GM21515 (cell line): ENCODE results near the gene PCDHGA8.
"Not testable (repeated sequence)": the region's sequence is repeated elsewhere in the genome, so short reads cannot be mapped to it uniquely, and the experiment has no call there.

Experiments used
- ATAC-seq: cut with Tn5 transposase; IDR thresholded peaks from one replicate; pipeline ENCODE4 v1.9.1; 2021; ENCODE audit not compliant: unreplicated experiment

Gene PCDHGA8

DNA sequence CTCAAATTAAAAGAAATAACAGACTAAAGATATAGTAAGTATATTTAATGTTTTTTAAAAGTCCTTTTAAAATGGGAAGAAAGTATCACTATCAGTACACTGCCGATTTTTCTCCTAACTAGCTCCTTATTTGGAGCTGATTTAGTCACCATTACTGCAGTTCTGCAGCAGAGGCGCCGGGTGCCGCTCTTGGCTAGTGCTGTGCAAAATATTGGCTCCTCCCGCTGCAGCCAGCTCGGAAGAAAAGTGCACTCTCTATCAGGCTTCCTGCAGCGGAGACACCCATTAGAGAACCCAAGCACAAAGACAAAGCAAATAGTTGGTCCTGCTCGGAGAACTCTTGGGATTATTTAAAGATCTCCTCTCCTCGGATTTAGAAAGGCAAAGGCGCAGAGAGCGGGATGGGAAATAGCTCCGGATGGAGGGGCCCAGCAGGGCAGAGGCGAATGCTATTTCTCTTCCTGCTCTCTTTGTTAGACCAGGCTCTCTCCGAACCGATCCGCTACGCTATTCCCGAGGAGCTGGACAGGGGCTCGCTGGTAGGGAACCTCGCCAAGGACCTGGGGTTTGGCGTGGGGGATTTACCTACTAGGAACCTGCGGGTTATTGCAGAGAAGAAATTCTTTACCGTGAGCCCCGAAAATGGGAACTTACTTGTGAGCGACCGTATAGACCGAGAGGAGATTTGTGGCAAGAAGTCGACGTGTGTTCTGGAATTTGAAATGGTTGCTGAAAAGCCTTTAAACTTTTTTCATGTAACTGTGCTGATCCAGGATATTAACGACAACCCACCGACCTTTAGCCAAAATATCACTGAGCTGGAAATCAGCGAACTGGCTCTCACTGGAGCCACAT lies 22.2 kb upstream of the PCDHGA8 start, which contains the start of gene PCDHGB3:
Gene PCDHGB3, plus strand, starts transcription at position 249 of the 855 bp plus-strand sequence. Its CDS starts 153 bp downstream, at position 402.
- ATAC-seq: peak; percentile 96

DNA sequence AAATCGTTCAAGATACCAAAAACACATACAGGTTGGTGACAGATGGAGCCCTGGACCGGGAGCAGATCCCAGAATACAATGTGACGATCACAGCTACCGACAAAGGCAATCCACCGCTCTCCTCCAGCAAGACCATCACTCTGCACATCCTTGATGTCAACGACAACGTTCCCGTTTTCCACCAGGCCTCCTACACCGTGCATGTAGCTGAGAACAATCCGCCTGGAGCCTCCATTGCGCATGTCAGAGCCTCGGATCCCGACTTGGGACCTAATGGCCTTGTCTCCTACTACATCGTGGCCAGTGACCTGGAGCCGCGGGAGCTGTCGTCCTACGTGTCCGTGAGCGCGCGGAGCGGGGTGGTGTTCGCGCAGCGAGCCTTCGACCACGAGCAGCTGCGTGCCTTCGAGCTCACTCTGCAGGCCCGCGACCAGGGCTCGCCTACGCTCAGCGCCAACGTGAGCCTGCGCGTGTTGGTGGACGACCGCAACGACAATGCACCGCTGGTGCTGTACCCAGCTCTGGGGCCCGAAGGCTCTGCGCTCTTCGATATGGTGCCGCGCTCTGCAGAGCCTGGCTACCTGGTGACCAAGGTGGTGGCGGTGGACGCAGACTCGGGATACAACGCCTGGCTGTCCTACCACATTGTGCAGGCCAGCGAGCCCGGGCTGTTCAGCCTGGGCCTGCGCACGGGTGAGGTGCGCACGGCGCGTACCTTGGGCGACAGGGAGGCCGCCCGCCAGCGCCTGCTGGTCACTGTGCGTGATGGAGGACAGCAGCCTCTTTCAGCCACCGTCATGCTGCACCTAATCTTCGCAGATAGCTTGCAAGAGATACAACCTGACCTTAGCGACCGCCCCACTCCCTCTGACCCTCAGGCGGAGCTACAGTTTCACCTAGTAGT lies 20.6 kb upstream of the PCDHGA8 start:
- no peak for ATAC-seq

DNA sequence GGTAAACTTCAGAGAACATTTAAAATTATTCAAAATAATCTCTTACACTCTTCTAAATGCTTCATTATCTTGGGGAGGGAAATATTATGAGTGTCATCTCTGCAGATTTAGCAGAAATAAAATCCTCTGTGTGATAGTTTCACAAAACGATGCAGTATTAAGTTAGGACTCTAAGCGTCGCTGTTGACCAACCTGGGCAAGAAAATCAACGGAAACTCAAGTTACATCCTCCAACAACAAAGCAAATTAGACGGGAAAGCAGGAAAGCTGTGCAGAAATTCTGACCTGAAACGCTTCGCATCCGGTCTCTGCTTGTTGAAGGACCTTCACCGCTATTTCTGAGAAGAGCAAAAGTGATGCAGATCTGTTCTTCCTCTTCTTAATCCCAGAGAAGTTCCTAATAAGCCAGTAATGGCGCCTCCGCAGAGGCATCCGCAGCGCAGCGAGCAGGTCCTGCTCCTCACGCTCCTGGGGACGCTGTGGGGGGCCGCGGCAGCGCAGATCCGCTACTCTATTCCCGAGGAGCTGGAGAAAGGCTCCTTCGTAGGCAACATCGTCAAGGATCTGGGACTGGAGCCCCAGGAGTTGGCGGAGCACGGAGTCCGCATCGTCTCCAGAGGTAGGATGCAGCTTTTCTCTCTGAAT lies 18.6 kb upstream of the PCDHGA8 start, which contains the start of gene PCDHGA6:
Gene PCDHGA6, plus strand, starts transcription at position 219 of the 645 bp plus-strand sequence. Its CDS starts 193 bp downstream, at position 412.
- ATAC-seq: no peak

DNA sequence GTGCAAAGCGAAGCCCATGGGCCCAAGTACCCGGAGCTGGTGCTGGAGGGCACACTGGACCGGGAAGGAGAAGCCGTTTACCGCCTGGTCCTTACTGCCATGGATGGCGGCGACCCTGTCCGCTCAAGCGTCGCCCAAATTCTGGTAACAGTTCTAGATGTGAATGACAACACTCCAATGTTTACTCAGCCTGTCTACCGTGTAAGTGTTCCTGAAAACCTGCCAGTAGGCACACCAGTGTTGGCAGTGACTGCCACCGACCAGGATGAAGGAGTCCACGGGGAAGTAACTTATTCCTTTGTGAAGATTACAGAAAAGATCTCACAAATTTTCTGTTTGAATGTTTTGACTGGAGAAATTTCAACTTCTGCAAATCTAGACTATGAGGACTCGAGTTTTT lies 17.8 kb upstream of the PCDHGA8 start:
- no peak for ATAC-seq

DNA sequence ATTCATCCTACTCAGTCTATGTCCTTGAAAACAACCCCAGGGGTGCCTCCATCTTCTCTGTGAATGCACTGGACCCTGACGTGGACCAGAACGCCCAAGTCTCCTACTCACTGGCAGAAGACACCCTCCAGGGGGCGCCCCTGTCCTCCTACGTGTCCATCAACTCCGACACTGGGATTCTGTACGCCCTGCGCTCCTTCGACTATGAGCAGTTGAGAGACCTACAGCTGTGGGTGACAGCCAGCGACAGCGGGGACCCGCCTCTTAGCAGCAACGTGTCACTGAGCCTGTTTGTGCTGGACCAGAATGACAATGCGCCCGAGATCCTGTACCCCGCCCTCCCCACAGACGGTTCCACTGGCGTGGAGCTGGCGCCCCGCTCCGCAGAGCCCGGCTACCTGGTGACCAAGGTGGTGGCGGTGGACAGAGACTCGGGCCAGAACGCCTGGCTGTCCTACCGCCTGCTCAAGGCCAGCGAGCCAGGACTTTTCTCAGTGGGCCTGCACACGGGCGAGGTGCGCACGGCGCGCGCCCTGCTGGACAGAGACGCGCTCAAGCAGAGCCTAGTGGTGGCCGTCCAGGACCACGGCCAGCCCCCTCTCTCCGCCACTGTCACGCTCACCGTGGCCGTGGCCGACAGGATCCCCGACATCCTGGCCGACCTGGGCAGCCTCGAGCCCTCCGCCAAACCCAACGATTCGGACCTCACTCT lies 16.8 kb upstream of the PCDHGA8 start:
- not testable (repeated sequence) for ATAC-seq

DNA sequence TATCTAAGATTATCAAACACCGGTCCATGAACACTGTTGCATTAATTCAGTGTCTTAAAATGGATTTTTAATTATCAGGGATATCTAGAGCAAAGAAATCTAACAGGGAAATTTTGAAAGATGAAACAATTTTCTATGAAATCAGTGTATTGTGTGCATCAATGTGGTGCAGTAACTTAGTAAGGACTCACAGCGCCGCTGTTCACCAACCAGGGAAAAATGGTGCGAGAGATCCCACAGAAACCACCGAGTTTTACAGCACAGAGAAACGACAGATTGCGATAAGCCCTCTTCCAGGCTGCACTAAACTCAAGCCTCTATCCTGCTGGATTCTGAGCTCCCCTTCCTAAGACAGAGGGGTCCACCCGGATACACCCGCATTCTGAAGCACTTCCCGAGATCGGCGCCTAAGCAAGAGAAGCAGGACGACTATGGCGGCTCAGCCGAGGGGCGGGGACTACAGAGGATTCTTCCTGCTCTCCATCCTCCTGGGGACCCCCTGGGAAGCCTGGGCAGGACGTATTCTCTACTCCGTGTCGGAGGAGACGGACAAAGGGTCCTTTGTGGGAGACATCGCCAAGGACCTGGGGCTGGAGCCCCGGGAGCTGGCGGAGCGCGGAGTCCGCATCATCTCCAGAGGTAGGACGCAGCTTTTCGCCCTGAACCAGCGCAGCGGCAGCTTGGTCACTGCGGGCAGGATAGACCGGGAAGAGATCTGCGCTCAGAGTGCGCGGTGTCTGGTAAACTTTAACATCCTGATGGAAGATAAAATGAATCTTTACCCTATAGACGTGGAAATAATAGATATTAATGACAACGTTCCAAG lies 9.8 kb upstream of the PCDHGA8 start, which contains the start of gene PCDHGA7:
Gene PCDHGA7, plus strand, starts transcription at position 274 of the 826 bp plus-strand sequence. Its CDS starts 158 bp downstream, at position 432.
- no peak for ATAC-seq

DNA sequence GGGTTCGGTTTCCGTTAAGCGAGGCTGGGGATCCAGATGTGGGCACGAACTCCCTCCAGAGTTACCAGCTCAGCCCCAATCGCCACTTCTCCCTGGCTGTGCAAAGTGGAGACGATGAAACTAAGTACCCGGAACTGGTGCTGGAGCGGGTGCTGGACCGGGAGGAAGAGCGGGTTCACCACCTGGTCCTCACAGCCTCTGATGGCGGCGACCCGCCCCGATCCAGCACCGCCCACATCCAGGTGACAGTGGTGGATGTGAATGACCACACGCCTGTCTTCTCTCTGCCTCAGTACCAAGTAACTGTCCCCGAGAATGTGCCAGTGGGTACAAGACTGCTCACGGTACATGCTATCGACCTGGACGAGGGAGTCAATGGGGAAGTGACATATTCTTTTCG lies 9.1 kb upstream of the PCDHGA8 start:
- ATAC-seq: no peak

DNA sequence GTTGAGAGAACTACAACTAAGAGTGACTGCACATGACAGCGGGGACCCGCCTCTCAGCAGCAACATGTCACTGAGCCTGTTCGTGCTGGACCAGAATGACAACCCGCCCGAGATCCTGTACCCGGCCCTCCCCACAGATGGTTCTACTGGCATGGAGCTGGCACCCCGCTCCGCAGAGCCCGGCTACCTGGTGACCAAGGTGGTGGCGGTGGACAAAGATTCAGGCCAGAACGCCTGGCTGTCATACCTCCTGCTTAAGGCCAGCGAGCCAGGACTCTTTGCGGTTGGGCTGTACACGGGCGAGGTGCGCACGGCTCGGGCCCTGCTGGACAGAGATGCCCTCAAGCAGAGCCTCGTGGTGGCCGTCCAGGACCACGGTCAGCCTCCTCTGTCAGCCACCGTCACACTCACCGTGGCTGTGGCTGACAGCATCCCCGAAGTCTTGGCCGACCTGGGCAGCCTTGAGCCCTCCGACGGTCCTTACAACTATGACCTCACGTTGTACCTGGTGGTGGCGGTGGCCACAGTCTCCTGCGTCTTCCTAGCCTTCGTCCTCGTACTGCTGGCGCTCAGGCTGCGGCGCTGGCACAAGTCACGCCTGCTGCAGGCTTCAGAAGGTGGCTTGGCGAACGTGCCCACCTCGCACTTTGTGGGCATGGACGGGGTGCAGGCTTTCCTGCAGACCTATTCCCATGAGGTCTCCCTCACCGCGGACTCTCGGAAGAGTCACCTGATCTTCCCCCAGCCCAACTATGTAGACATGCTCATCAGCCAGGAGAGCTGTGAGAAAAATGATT lies 7.8 kb upstream of the PCDHGA8 start:
- no peak for ATAC-seq

DNA sequence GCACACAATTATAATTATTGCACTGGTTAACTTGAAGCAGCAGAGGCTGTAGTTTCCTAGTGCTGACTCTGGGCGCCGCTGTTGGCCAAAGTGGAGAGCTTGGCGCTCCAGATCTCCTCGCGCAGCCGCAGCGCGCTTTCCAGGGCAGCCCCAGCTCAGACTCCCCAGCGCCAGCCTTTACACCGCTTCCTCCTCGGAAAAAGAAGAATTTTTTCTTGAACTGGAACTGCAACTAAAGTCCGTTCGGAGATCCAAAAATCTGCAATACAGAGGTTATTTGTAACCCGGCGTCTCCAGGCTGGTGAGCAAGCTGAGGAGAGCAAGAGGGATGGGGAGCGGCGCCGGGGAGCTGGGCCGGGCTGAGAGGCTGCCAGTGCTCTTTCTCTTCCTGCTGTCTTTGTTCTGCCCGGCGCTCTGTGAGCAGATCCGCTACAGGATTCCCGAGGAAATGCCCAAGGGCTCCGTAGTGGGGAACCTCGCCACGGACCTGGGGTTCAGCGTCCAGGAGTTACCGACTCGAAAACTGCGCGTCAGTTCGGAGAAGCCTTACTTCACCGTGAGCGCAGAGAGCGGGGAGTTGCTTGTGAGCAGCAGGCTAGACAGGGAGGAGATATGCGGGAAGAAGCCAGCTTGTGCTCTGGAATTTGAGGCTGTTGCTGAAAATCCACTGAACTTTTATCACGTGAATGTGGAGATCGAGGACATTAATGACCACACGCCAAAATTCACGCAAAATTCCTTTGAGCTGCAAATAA lies 4.7 kb upstream of the PCDHGA8 start, which contains the start of gene PCDHGB4:
Gene PCDHGB4, plus strand, starts transcription at position 142 of the 755 bp plus-strand sequence. Its CDS starts 187 bp downstream, at position 329.
- ATAC-seq: peak; percentile 78

DNA sequence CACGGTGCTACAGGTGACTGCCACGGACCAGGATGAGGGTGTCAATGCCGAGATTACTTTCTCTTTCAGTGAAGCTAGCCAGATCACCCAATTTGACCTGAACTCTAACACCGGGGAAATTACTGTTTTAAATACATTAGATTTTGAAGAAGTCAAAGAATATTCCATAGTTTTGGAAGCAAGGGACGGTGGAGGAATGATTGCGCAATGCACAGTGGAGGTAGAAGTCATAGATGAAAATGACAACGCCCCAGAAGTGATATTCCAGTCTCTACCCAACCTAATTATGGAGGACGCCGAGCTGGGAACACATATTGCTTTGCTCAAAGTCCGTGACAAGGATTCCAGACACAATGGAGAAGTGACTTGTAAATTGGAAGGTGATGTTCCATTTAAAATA lies 3.8 kb upstream of the PCDHGA8 start:
- no peak for ATAC-seq

DNA sequence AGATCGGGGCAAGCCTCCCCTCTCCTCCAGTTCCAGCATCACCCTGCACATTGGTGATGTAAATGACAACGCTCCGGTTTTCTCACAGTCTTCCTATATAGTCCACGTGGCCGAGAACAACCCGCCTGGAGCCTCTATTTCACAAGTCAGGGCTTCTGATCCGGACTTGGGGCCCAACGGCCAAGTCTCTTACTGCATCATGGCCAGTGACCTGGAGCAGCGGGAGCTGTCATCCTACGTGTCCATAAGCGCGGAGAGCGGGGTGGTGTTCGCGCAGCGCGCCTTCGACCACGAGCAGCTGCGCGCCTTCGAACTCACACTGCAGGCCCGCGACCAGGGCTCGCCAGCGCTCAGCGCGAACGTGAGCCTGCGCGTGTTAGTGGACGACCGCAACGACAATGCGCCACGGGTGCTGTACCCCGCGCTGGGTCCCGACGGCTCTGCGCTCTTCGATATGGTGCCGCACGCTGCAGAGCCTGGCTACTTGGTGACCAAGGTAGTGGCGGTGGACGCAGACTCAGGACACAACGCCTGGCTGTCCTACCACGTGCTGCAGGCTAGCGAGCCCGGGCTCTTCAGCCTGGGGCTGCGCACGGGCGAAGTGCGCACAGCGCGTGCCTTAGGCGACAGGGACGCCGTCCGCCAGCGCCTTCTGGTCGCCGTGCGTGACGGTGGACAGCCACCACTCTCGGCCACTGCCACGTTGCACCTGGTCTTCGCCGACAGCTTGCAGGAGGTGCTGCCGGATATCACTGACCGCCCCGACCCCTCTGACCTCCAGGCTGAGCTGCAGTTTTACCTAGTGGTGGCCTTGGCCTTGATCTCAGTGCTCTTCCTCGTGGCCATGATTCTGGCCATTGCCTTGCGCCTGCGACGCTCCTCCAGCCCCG lies 3.0 kb upstream of the PCDHGA8 start:
- ATAC-seq: no peak

DNA sequence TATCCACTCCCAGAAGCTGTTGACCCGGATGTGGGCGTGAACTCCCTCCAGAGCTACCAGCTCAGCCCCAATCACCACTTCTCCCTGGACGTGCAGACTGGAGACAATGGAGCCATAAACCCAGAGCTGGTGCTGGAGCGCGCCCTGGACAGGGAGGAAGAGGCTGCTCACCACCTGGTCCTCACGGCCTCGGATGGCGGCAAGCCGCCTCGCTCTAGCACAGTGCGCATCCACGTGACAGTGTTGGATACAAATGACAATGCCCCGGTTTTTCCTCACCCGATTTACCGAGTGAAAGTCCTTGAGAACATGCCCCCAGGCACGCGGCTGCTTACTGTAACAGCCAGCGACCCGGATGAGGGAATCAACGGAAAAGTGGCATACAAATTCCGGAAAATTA lies 834 bp downstream of the PCDHGA8 start:
- no peak for ATAC-seq

DNA sequence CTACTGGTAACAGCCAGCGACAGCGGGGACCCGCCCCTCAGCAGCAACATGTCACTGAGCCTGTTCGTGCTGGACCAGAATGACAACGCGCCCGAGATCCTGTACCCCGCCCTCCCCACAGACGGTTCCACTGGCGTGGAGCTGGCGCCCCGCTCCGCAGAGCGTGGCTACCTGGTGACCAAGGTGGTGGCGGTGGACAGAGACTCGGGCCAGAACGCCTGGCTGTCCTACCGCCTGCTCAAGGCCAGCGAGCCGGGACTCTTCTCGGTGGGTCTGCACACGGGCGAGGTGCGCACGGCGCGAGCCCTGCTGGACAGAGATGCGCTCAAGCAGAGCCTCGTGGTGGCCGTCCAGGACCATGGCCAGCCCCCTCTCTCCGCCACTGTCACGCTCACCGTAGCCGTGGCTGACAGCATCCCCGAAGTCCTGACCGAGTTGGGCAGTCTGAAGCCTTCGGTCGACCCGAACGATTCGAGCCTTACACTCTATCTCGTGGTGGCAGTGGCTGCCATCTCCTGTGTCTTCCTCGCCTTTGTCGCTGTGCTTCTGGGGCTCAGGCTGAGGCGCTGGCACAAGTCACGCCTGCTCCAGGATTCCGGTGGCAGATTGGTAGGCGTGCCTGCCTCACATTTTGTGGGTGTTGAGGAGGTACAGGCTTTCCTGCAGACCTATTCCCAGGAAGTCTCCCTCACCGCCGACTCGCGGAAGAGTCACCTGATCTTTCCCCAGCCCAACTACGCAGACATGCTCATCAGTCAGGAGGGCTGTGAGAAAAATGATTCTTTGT lies 2.2 kb downstream of the PCDHGA8 start:
- not testable (repeated sequence) for ATAC-seq

DNA sequence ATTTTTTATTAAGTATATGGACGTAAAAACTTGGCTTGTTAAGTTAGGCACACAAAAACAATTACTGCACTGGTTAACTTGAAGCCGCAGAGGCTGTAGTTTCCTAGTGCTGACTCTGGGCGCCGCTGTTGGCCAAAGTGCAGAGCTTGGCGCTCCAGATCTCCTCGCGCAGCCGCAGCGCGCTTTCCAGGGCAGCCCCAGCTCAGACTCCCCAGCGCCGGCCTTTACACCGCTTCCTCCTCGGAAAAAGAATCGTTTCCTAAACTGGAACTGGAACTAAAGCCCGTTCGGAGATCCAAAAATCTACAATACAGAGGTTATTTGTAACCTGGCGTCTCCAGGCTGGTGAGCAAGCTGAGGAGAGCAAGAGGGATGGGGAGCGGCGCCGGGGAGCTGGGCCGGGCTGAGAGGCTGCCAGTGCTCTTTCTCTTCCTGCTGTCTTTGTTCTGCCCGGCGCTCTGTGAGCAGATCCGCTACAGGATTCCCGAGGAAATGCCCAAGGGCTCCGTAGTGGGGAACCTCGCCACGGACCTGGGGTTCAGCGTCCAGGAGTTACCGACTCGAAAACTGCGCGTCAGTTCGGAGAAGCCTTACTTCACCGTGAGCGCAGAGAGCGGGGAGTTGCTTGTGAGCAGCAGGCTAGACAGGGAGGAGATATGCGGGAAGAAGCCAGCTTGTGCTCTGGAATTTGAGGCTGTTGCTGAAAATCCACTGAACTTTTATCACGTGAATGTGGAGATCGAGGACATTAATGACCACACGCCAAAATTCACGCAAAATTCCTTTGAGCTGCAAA lies 5.5 kb downstream of the PCDHGA8 start, which contains the start of gene PCDHGB5:
Gene PCDHGB5, plus strand, starts transcription at position 192 of the 796 bp plus-strand sequence. Its CDS starts 181 bp downstream, at position 373.
- peak; percentile 73 for ATAC-seq

DNA sequence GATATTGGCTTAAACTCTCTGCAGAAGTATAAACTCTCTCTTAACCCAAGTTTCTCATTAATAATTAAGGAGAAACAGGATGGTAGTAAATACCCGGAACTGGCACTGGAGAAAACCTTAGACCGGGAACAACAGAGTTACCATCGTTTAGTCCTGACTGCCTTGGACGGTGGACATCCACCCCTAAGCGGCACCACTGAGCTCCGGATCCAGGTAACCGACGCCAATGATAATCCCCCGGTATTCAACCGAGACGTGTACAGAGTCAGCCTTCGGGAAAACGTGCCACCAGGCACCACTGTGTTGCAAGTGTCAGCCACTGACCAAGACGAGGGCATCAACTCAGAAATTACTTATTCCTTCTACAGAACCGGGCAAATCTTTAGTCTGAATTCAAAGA lies 6.2 kb downstream of the PCDHGA8 start:
- no peak for ATAC-seq
